SH-SY5Y (cell line): Measurements from ENCODE around the gene PDE1C.

Source experiments
- GATA2 ChIP-seq: IDR thresholded peaks from 2 replicates; pipeline ENCODE4 v1.6.1; 2011; ENCODE audit warnings: mild to moderate bottlenecking, low read depth, low read length
- GATA3 ChIP-seq: IDR thresholded peaks from 2 replicates; pipeline ENCODE4 v1.6.1; 2011; ENCODE audit warnings: low read depth, mild to moderate bottlenecking, low read length, moderate library complexity

GRCh38 chr7:32115831-32116230 lies 45.6 kb upstream of the PDE1C start:
- TF ChIP-seq GATA2 (no peak), GATA3 (no peak)
